Stimulated activated naive CD8-positive, alpha-beta T cell treated with anti-CD3 and anti-CD28 coated beads, Interleukin-15, Interleukin-2, amounts not matched to agents 100 ng/mL and 50 ng/mL, for 24 hours (primary cell): ENCODE data around the gene ENTPD1.
A peak's percentile ranks its signal among the peaks of the same experiment; 100 is the strongest.

Experiments used
- H3K27ac Mint-ChIP-seq: one replicate; pipeline ENCODE4 v1.8.0; 2021; ENCODE audit warnings: mild to moderate bottlenecking, mixed read lengths
- H3K27me3 Mint-ChIP-seq: one replicate; pipeline ENCODE4 v1.8.0; 2021; ENCODE audit warnings: mixed read lengths
- H3K36me3 Mint-ChIP-seq: one replicate; pipeline ENCODE4 v1.8.0; 2021; ENCODE audit warnings: low read depth, mixed read lengths
- H3K4me1 Mint-ChIP-seq: one replicate; pipeline ENCODE4 v1.8.0; 2021; ENCODE audit warnings: low read depth, mixed read lengths
- H3K4me3 Mint-ChIP-seq: one replicate; pipeline ENCODE4 v1.8.0; 2021; ENCODE audit warnings: mild to moderate bottlenecking, mixed read lengths
- H3K9me3 Mint-ChIP-seq: one replicate; pipeline ENCODE4 v1.8.0; 2021; ENCODE audit warnings: mixed read lengths

ENTPD1 gene

DNA sequence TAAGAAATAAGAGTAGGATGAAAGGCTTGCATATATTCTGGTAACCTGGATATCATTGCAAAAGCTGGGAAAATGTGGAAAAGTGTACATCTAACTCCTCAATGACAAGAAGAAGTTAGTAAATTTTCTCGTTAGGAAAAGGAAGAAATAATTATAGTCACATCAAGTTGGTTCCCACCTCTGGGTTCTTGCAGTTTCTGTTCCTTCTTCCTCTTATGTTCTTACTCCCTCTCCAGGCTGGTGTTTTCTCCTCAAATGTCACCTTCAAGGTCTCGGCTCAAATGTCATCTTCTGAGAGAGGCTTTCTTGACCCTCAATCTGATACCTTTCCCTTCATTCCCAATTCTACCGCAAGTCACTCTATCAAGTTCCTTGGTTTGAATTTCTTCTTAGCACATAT is 64.4 kb downstream of the ENTPD1 start:
- Mint-ChIP-seq H3K27me3 (peaks cover 20% of the 10 kb centered on the region), H3K4me3 (no peak overlapping the region), H3K36me3 (no peaks in the 10 kb centered on the region), H3K4me1 (peaks cover 18% of the 10 kb centered on the region), H3K9me3 (no peaks in the 10 kb centered on the region), H3K27ac (peak overlapping the region; percentile 53)

DNA sequence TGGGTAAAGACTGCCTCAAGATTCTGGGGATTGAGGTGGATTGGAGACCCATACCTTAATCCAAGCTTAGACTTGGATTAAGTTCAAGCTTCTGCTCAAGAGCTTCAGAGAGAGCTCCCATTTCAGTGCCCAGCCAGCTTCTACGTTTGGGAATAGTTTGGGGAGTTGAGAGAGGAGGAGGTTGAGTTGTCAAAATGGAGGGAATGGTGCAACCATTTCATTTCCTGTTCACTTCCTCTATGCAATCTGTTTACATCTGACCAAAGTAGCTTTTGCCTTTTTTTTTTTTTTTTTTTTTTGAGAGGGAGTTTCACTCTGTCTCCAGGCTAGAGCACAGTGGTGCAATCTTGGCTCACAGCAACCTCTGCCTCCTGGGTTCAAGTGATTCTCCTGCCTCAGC is 65.8 kb downstream of the ENTPD1 start:
- H3K36me3 Mint-ChIP-seq, result no peaks in the 10 kb centered on the region
- no peak overlapping the region for H3K4me3 Mint-ChIP-seq
- no peak overlapping the region for H3K27ac Mint-ChIP-seq
- peaks cover 18% of the 10 kb centered on the region for H3K4me1 Mint-ChIP-seq
- H3K27me3 Mint-ChIP-seq, result peaks cover 20% of the 10 kb centered on the region
- no peaks in the 10 kb centered on the region for H3K9me3 Mint-ChIP-seq

GRCh38 chr10:95830044-95830443 is 74.1 kb downstream of the ENTPD1 start:
- H3K9me3 Mint-ChIP-seq, result no peaks in the 10 kb centered on the region
- no peak overlapping the region for H3K4me3 Mint-ChIP-seq
- H3K27me3 Mint-ChIP-seq, result no peaks in the 10 kb centered on the region
- peaks cover 42% of the 10 kb centered on the region for H3K4me1 Mint-ChIP-seq
- no peak overlapping the region for H3K27ac Mint-ChIP-seq
- H3K36me3 Mint-ChIP-seq, result no peaks in the 10 kb centered on the region

DNA sequence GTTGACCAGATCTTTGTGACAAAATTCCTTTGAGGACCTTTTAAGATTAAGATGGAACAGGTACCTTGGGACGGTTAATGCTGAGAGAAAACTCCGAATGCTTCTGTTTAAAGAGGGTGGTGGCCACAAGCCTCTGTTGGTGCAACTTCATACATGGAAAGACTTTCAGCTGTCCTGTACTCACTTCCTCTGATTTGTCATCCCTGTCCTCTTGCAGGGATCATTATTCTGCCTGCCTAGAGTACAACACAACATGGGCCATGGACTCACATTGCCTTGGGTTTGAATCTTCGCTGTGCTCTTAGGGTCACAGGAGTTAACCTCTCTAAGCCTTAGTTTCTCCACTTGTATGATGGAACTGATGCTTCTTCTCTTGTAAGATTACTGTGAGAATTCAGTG is 75.1 kb downstream of the ENTPD1 start:
- Mint-ChIP-seq H3K27me3 (no peaks in the 10 kb centered on the region), H3K27ac (peak overlapping the region; percentile 69), H3K9me3 (no peaks in the 10 kb centered on the region), H3K4me3 (peak overlapping the region; percentile 75), H3K4me1 (peaks cover 52% of the 10 kb centered on the region), H3K36me3 (no peaks in the 10 kb centered on the region)

DNA sequence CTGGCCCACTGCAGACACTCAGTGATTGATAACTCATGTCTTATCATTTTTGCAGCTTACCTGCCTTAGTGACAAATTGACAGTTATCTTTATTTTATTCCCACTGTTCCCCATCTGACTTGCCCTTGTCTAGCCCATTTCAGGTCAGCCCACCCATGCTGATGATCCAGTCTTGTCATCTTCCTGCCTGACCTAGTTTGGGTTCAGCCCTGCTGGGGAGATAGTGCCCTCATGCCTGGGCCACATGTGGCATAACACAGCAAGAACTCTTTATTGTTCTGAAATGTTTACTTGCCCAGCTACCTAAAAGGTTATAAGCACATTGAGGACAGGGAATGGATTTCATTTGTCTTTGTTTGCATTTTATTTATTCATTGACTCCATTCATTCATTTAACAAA is 75.6 kb downstream of the ENTPD1 start:
- no peaks in the 10 kb centered on the region for H3K36me3 Mint-ChIP-seq
- H3K4me1 Mint-ChIP-seq, result peaks cover 55% of the 10 kb centered on the region
- peak overlapping the region; percentile 75 for H3K4me3 Mint-ChIP-seq
- no peaks in the 10 kb centered on the region for H3K27me3 Mint-ChIP-seq
- H3K9me3 Mint-ChIP-seq, result no peaks in the 10 kb centered on the region
- H3K27ac Mint-ChIP-seq, result peak overlapping the region; percentile 69

DNA sequence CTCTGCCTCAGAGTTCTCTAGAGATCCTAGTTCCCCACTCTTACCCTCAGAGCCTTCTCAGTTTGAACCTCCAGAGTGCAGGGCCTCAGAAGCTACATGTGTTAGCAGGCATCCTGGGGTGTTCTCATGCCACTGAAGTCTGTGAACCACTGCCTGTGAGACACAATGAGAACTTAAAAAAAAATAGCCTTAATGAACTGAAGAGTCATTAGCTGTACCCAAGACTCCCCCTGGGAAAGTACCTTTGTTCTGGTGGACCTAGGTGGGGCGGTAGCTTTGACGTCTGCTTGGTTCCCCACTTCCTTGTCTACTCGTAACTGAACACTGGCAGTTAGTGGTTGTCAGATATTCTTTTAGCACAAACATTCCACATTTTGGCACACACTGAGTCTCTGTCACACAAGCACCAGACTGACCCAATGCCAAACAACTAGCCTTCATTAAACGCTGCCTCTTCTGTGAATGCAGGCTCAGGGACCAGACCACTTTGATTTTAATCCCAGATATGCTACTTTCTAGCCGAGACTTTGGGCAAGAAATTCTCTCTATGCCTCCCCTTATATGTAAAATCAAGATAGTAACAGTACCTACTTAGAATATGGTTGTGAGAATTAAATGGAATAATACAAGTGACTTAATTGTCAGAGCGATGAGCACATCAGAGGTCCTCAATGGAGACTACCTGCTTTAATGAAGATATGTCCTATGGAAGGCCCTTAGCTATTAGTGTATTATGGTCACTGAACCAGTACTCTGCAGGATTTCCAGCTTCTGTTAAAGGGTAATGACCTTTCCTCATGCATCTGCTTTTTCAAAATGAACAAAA is 76.5 kb downstream of the ENTPD1 start:
- peak overlapping the region; percentile 84 for H3K27ac Mint-ChIP-seq
- no peaks in the 10 kb centered on the region for H3K9me3 Mint-ChIP-seq
- peak overlapping the region; percentile 75 for H3K4me3 Mint-ChIP-seq
- peaks cover 64% of the 10 kb centered on the region for H3K4me1 Mint-ChIP-seq
- H3K36me3 Mint-ChIP-seq, result no peaks in the 10 kb centered on the region
- no peaks in the 10 kb centered on the region for H3K27me3 Mint-ChIP-seq

DNA sequence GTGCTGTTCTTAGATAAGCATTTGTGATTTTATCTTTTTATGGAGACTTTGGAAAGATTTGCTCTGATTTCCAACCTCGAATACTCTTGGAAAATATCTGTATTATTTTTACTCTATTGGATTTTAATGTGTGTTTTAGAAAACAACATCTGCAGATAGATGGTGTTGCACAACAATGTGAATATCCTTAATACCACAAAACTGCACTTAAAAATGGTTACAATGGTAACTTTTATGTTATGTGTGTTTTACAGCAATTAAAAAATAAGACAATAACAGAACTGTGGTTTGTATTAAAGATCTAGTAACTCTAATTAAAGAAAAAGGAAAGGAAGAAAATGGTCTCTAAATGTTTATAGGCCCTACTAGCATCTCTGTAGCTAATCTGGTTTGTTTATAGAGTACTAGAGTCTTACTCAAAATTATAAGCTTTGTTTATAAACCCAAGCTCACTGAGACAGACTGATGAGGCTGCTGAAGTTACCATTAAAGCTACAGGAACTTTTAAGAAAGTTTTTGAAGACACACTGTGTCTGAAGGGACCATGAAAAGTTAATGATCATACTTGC is 77.2 kb downstream of the ENTPD1 start:
- no peaks in the 10 kb centered on the region for H3K9me3 Mint-ChIP-seq
- H3K4me1 Mint-ChIP-seq, result peaks cover 71% of the 10 kb centered on the region
- H3K4me3 Mint-ChIP-seq, result no peak overlapping the region
- H3K27me3 Mint-ChIP-seq, result no peaks in the 10 kb centered on the region
- H3K36me3 Mint-ChIP-seq, result no peaks in the 10 kb centered on the region
- peak overlapping the region; percentile 84 for H3K27ac Mint-ChIP-seq

DNA sequence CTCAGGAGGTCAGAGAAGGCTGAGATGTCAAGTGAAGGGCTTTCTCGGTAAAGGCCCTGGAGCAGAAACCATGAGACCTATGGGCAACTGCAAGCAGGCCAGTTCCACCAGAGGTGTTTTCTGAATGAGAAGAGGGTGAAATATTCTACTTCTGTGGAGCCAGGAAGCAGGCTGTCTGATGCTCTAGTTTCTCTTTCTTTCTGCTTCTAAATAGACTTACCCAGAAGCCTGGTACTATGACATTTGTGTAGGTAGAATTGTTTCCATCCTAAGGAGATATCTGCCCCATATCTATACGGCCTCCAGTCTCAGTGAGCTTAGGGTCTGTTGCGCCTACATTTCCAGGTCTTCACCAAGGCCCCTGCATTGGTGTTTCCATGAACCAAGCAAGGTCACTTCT is 78.4 kb downstream of the ENTPD1 start:
- no peaks in the 10 kb centered on the region for H3K36me3 Mint-ChIP-seq
- no peak overlapping the region for H3K4me3 Mint-ChIP-seq
- no peaks in the 10 kb centered on the region for H3K27me3 Mint-ChIP-seq
- no peaks in the 10 kb centered on the region for H3K9me3 Mint-ChIP-seq
- H3K4me1 Mint-ChIP-seq, result peaks cover 78% of the 10 kb centered on the region
- H3K27ac Mint-ChIP-seq, result peak overlapping the region; percentile 86

DNA sequence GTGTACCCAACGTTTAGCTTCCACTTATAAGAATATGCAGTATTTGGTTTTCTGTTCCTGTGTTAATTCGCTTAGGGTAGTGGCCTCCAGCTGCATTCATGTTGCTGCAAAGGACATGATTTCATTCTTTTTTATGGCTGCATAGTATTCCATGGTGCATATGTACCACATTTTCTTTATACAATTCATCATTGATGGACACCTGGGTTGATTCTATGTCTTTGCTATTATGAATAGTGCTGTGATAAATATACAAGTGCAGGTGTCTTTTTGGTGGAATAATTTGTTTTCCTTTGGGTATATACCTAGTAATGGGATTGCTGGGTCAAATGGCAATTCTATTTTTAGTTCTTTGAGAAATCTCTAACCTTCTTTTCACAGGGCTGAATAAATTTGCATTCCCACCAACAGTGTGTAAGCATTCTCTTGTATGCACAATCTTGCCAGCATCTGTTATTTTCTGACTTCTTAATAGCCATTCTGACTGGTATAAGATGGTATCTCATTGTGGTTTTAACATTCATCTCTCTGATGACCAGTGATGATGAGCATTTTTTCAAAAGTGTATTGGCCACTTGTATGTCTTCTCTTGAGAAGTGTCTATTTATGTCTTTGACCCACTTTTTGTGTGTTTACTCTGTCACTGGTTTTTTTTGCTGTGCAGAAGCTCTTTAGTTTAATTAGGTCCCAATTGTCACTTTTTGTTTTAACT is 79.3 kb downstream of the ENTPD1 start:
- H3K9me3 Mint-ChIP-seq, result no peaks in the 10 kb centered on the region
- H3K27me3 Mint-ChIP-seq, result no peaks in the 10 kb centered on the region
- H3K36me3 Mint-ChIP-seq, result no peaks in the 10 kb centered on the region
- peak overlapping the region; percentile 74 for H3K27ac Mint-ChIP-seq
- no peak overlapping the region for H3K4me3 Mint-ChIP-seq
- H3K4me1 Mint-ChIP-seq, result peaks cover 77% of the 10 kb centered on the region

- no peaks in the 10 kb centered on the region for H3K36me3 Mint-ChIP-seq
- H3K27me3 Mint-ChIP-seq, result no peaks in the 10 kb centered on the region
- peak overlapping the region; percentile 74 for H3K27ac Mint-ChIP-seq
- H3K9me3 Mint-ChIP-seq, result no peaks in the 10 kb centered on the region
- H3K4me3 Mint-ChIP-seq, result no peak overlapping the region
- H3K4me1 Mint-ChIP-seq, result peaks cover 77% of the 10 kb centered on the region
These were observed 79.9 kb downstream of the ENTPD1 start for GRCh38 chr10:95835911-95836310.

GRCh38 chr10:95836610-95837355 is 80.8 kb downstream of the ENTPD1 start:
- H3K36me3 Mint-ChIP-seq, result no peaks in the 10 kb centered on the region
- H3K4me1 Mint-ChIP-seq, result peaks cover 73% of the 10 kb centered on the region
- H3K9me3 Mint-ChIP-seq, result no peaks in the 10 kb centered on the region
- H3K27ac Mint-ChIP-seq, result peak overlapping the region; percentile 70
- H3K4me3 Mint-ChIP-seq, result no peak overlapping the region
- H3K27me3 Mint-ChIP-seq, result no peaks in the 10 kb centered on the region

DNA sequence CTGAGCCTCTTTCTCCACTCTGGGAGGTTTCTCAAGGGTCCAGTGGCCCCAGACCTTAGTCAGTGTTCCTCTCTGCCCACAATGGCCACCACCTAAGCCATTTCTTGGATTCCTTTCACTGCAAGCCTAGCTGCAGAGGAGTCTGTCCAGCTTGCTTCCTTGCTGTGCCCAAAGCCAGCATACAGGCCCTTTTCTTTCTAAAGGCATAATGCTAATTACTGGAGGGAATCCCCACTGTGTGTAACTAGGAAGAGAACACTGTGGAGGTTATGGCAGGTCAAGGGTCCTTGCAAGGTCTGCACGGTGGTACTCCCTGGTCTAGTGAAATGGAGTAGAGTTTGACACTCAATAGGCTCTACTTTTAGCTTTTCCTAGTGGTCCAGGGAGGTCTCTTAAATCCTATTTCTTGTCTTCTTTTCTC is 81.4 kb downstream of the ENTPD1 start:
- peaks cover 71% of the 10 kb centered on the region for H3K4me1 Mint-ChIP-seq
- no peaks in the 10 kb centered on the region for H3K9me3 Mint-ChIP-seq
- H3K36me3 Mint-ChIP-seq, result no peaks in the 10 kb centered on the region
- H3K27ac Mint-ChIP-seq, result peak overlapping the region; percentile 70
- H3K27me3 Mint-ChIP-seq, result no peaks in the 10 kb centered on the region
- no peak overlapping the region for H3K4me3 Mint-ChIP-seq

- Mint-ChIP-seq H3K4me3 (no peak overlapping the region), H3K27ac (peak overlapping the region; percentile 70)
These were observed 81.8 kb downstream of the ENTPD1 start for GRCh38 chr10:95837783-95838182.

DNA sequence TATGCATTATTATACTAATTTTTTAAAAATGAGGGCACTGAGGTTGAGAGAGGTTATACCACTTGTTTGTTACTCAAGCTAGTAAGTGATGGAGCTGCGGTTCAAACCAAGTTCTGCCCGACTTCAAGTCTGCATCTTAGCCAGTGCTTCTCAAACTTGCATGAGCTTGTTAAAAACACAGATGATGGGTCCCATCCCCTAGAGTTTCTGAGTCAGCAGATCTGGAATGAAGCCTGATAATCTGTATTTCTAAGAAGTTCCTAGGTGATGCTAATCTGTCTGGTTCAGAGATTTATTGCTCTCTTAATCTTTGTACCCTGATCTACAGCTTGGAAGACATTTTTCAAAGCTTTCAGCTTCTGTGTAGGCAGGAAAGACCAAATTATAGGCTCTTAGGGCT is 84.2 kb downstream of the ENTPD1 start:
- Mint-ChIP-seq H3K9me3 (no peaks in the 10 kb centered on the region), H3K36me3 (no peaks in the 10 kb centered on the region), H3K4me1 (peaks cover 50% of the 10 kb centered on the region), H3K27me3 (no peaks in the 10 kb centered on the region), H3K27ac (peak overlapping the region; percentile 61), H3K4me3 (no peak overlapping the region)

More at GRCh38 chr10:95837783-95838182, 81.8 kb downstream of the ENTPD1 start:
- Mint-ChIP-seq H3K36me3 (no peaks in the 10 kb centered on the region), H3K27me3 (no peaks in the 10 kb centered on the region), H3K9me3 (no peaks in the 10 kb centered on the region), H3K4me1 (peaks cover 67% of the 10 kb centered on the region)

GRCh38 chr10:95840681-95841080 is 84.7 kb downstream of the ENTPD1 start:
- H3K9me3 Mint-ChIP-seq, result no peaks in the 10 kb centered on the region
- H3K36me3 Mint-ChIP-seq, result no peaks in the 10 kb centered on the region
- peaks cover 45% of the 10 kb centered on the region for H3K4me1 Mint-ChIP-seq
- no peak overlapping the region for H3K4me3 Mint-ChIP-seq
- no peak overlapping the region for H3K27ac Mint-ChIP-seq
- H3K27me3 Mint-ChIP-seq, result no peaks in the 10 kb centered on the region
